OCI-LY1 (cell line): ENCODE measurements around the gene HOXC5.

ENCODE experiments used
- H2AFZ ChIP-seq: fragments of 200-600 bp; sonication (generic), shearing (Covaris generic); 2 replicates; pipeline ENCODE4 v1.6.0; 2014; ENCODE audit warnings: antibody characterized with exemption, mild to moderate bottlenecking, low read length
- H3F3A ChIP-seq: fragments of 200-600 bp; sonication (generic), shearing (Covaris generic); 2 replicates; pipeline ENCODE4 v1.6.0; 2014; ENCODE audit warnings: mild to moderate bottlenecking, antibody characterized with exemption, low read length, moderate library complexity; ENCODE audit not compliant: insufficient read depth
- H3K27ac ChIP-seq: fragments of 200-600 bp; sonication (generic); 2 replicates; pipeline ENCODE4 v1.5.1; 2014; ENCODE audit warnings: low read length, mixed run types, mild to moderate bottlenecking, low read depth; ENCODE audit not compliant: poor library complexity, severe bottlenecking
- H3K27me3 ChIP-seq: fragments of 200-600 bp; sonication (generic); 2 replicates; pipeline ENCODE4 v1.6.0; 2014; ENCODE audit warnings: antibody characterized with exemption, mild to moderate bottlenecking, low read length, moderate library complexity; ENCODE audit not compliant: insufficient read depth
- H3K36me3 ChIP-seq: fragments of 200-600 bp; sonication (generic); 2 replicates; pipeline ENCODE4 v1.6.1; 2014; ENCODE audit warnings: mild to moderate bottlenecking, antibody characterized with exemption, low read length, moderate library complexity, mixed read lengths; ENCODE audit not compliant: insufficient read depth
- H3K4me1 ChIP-seq: fragments of 200-600 bp; sonication (generic); 2 replicates; pipeline ENCODE4 v1.5.1; 2014; ENCODE audit warnings: mild to moderate bottlenecking, low read length, moderate library complexity; ENCODE audit not compliant: insufficient read depth, severe bottlenecking
- H3K4me2 ChIP-seq: fragments of 200-600 bp; sonication (generic), shearing (Covaris generic); 2 replicates; pipeline ENCODE4 v1.6.1; 2014; ENCODE audit warnings: low read length
- H3K4me3 ChIP-seq: fragments of 200-600 bp; sonication (generic); 2 replicates; pipeline ENCODE4 v1.5.1; 2014; ENCODE audit warnings: low read length, low read depth, mild to moderate bottlenecking, mixed read lengths; ENCODE audit not compliant: poor library complexity, severe bottlenecking
- H3K79me2 ChIP-seq: fragments of 200-600 bp; shearing (Covaris generic); 2 replicates; pipeline ENCODE4 v1.6.1; 2016; ENCODE audit warnings: mixed run types, low read length, mixed read lengths; ENCODE audit not compliant: insufficient read depth
- H3K9ac ChIP-seq: fragments of 200-600 bp; sonication (generic), shearing (Covaris generic); 2 replicates; pipeline ENCODE4 v1.6.1; 2014; ENCODE audit warnings: mild to moderate bottlenecking, low read length, mixed read lengths
- H3K9me2 ChIP-seq: fragments of 200-600 bp; sonication (generic), shearing (Covaris generic); 2 replicates; pipeline ENCODE4 v1.6.1; 2014; ENCODE audit warnings: low read depth, mild to moderate bottlenecking, low read length, mixed read lengths
- H3K9me3 ChIP-seq: fragments of 200-600 bp; shearing (Covaris generic); 2 replicates; pipeline ENCODE4 v1.6.1; 2014; ENCODE audit warnings: low read length, mixed read lengths
- H4K20me1 ChIP-seq: fragments of 200-600 bp; sonication (generic), shearing (Covaris generic); 2 replicates; pipeline ENCODE4 v1.6.0; 2016; ENCODE audit warnings: mild to moderate bottlenecking, low read length; ENCODE audit not compliant: insufficient read depth
- EZH2 ChIP-seq: fragments of 200-600 bp; sonication (generic), shearing (Covaris generic); IDR thresholded peaks from 2 replicates; pipeline ENCODE4 v1.8.0; 2017; ENCODE audit warnings: borderline replicate concordance, mixed run types, mild to moderate bottlenecking, antibody characterized with exemption, low read length, moderate library complexity, mixed read lengths
- TF ChIP-seq, protein P1 (sequence below): fragments of 200-600 bp; sonication (generic), shearing (Covaris generic); IDR thresholded peaks from 2 replicates; pipeline ENCODE4 v1.5.1; 2017; ENCODE audit warnings: mild to moderate bottlenecking, antibody characterized with exemption, low read length, moderate library complexity, mixed read lengths

HOXC5 gene

DNA sequence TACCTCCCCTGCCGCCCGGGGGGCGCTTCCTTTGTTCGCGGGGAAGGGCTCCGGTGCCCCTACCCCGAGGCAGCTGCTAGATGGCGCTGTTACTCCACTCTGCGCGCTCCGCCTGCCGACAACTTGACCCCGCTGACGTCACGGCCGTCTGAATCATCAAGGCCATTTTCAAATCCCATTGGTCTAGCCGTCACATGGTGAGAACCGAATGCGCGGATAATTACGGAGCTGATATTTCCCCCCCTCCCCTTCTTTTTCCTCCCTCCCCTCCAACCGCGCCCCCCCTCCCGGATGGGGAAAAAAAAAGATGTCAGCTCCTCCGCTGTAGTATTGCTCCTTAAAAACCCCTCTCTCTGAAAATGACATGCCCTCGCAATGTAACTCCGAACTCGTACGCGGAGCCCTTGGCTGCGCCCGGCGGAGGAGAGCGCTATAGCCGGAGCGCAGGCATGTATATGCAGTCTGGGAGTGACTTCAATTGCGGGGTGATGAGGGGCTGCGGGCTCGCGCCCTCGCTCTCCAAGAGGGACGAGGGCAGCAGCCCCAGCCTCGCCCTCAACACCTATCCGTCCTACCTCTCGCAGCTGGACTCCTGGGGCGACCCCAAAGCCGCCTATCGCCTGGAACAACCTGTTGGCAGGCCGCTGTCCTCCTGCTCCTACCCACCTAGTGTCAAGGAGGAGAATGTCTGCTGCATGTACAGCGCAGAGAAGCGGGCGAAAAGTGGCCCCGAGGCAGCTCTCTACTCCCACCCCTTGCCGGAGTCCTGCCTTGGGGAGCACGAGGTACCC is 47.8 kb upstream of the HOXC5 start, which contains the start of gene HOXC10:
TSS of gene HOXC10 (plus strand) at position 246 of the 791 bp plus-strand sequence. CDS start at position 360, 114 bp downstream.
- TF ChIP-seq, protein P1, sequence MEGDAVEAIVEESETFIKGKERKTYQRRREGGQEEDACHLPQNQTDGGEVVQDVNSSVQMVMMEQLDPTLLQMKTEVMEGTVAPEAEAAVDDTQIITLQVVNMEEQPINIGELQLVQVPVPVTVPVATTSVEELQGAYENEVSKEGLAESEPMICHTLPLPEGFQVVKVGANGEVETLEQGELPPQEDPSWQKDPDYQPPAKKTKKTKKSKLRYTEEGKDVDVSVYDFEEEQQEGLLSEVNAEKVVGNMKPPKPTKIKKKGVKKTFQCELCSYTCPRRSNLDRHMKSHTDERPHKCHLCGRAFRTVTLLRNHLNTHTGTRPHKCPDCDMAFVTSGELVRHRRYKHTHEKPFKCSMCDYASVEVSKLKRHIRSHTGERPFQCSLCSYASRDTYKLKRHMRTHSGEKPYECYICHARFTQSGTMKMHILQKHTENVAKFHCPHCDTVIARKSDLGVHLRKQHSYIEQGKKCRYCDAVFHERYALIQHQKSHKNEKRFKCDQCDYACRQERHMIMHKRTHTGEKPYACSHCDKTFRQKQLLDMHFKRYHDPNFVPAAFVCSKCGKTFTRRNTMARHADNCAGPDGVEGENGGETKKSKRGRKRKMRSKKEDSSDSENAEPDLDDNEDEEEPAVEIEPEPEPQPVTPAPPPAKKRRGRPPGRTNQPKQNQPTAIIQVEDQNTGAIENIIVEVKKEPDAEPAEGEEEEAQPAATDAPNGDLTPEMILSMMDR: peak; percentile 73
- TF ChIP-seq EZH2: no peak
- H2AFZ ChIP-seq: no peak within 1 kb of the TSS
- no peak within 1 kb of the TSS for H3K4me3 ChIP-seq
- H3F3A ChIP-seq: no peaks in the 10 kb centered on the region
- peak within 1 kb of the TSS; percentile 41 for H3K4me2 ChIP-seq
- no peaks in the 10 kb centered on the region for H3K36me3 ChIP-seq
- H3K9me2 ChIP-seq: no peaks in the 10 kb centered on the region
- H3K9me3 ChIP-seq: no peaks in the 10 kb centered on the region
- H3K27me3 ChIP-seq: peaks cover 6% of the 10 kb centered on the region
- no peaks in the 10 kb centered on the region for H4K20me1 ChIP-seq
- no peak within 1 kb of the TSS for H3K27ac ChIP-seq
- H3K4me1 ChIP-seq: peaks cover 7% of the 10 kb centered on the region
- no peaks in the 10 kb centered on the region for H3K79me2 ChIP-seq
- H3K9ac ChIP-seq: no peak within 1 kb of the TSS

DNA sequence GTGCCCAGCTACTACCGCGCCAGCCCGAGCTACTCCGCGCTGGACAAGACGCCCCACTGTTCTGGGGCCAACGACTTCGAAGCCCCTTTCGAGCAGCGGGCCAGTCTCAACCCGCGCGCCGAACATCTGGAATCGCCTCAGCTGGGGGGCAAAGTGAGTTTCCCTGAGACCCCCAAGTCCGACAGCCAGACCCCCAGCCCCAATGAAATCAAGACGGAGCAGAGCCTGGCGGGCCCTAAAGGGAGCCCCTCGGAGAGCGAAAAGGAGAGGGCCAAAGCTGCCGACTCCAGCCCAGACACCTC is 47.2 kb upstream of the HOXC5 start:
- Histone ChIP-seq H2AFZ (no peak overlapping the region), H3K4me2 (no peak overlapping the region), H3F3A (no peaks in the 10 kb centered on the region), H3K4me3 (no peak overlapping the region), H3K27ac (no peak overlapping the region), H3K36me3 (no peaks in the 10 kb centered on the region), H3K9me2 (no peaks in the 10 kb centered on the region), H3K27me3 (peaks cover 6% of the 10 kb centered on the region), H3K79me2 (no peaks in the 10 kb centered on the region), H3K9ac (no peak overlapping the region), H3K9me3 (no peaks in the 10 kb centered on the region), H4K20me1 (no peaks in the 10 kb centered on the region), H3K4me1 (peaks cover 7% of the 10 kb centered on the region)
- no peak for TF ChIP-seq EZH2
- TF ChIP-seq, protein P1: no peak

DNA sequence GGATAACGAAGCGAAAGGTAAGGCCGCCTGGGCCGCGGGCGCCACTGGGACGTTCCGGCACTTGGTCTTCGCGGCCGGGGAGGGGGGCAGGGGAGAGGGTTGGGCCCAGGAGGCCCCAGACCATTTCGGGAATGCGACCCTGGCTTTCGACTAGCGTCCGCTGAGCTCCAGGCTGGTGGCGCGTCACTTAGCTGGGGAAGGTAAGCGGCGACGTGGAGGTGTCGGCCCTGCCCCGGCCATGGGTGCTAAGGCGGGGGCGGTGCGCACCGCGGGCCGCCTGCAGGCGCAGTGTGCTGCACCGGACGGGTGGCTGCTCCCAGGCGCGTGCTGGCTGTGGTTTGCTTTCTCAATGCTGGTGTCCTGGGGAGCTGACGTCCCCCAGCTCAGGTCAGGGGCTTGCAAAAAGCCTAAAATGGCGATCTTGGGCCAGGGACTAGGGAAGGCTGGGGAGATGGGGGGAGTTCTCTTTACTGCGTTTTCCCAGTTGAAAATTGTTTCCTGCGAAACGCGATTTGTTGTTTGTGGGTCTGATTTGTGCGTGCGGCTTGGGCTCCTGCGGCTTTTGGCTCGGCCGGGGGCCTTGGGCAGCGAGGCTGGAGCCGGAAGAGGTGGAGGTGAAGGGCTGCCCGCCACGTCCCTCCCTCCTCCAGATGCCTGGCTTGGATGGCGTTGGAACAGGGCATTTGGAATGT is 46.7 kb upstream of the HOXC5 start:
- H3K4me3 ChIP-seq: no peak overlapping the region
- H3K4me2 ChIP-seq: no peak overlapping the region
- H3K4me1 ChIP-seq: peaks cover 7% of the 10 kb centered on the region
- no peaks in the 10 kb centered on the region for H4K20me1 ChIP-seq
- H3K9ac ChIP-seq: no peak overlapping the region
- no peaks in the 10 kb centered on the region for H3F3A ChIP-seq
- H2AFZ ChIP-seq: no peak overlapping the region
- H3K79me2 ChIP-seq: no peaks in the 10 kb centered on the region
- no peaks in the 10 kb centered on the region for H3K36me3 ChIP-seq
- H3K27me3 ChIP-seq: peaks cover 6% of the 10 kb centered on the region
- no peaks in the 10 kb centered on the region for H3K9me2 ChIP-seq
- H3K27ac ChIP-seq: no peak overlapping the region
- no peaks in the 10 kb centered on the region for H3K9me3 ChIP-seq
- TF ChIP-seq, protein P1: no peak
- no peak for TF ChIP-seq EZH2
